BE2C (cell line): ENCODE results near the gene F10.

Experiments
- DNase-seq: peaks from one replicate; pipeline ENCODE4 v3.0.0-alpha.2; 2020
- H3K27me3 ChIP-seq: fragments of 250-450 bp; sonication (Bioruptor Pico); 2 replicates; pipeline ENCODE4 v1.5.1; 2020; ENCODE audit warnings: mild to moderate bottlenecking
- H3K36me3 ChIP-seq: fragments of 250-450 bp; sonication (Bioruptor Pico); 2 replicates; pipeline ENCODE4 v1.5.1; 2020; ENCODE audit warnings: mild to moderate bottlenecking
- H3K4me1 ChIP-seq: fragments of 250-450 bp; sonication (Bioruptor Pico); 2 replicates; pipeline ENCODE4 v1.5.1; 2020
- H3K4me3 ChIP-seq: 2 replicates; pipeline ENCODE4 v1.5.1; 2011; ENCODE audit warnings: low read depth, low read length
- H3K9me3 ChIP-seq: fragments of 250-450 bp; sonication (Bioruptor Pico); 2 replicates; pipeline ENCODE4 v1.5.1; 2020
- TF ChIP-seq, protein P1 (sequence below): IDR thresholded peaks from 2 replicates; pipeline ENCODE4 v1.5.1; 2012; ENCODE audit warnings: mild to moderate bottlenecking, low read depth, low read length

F10 gene

DNA sequence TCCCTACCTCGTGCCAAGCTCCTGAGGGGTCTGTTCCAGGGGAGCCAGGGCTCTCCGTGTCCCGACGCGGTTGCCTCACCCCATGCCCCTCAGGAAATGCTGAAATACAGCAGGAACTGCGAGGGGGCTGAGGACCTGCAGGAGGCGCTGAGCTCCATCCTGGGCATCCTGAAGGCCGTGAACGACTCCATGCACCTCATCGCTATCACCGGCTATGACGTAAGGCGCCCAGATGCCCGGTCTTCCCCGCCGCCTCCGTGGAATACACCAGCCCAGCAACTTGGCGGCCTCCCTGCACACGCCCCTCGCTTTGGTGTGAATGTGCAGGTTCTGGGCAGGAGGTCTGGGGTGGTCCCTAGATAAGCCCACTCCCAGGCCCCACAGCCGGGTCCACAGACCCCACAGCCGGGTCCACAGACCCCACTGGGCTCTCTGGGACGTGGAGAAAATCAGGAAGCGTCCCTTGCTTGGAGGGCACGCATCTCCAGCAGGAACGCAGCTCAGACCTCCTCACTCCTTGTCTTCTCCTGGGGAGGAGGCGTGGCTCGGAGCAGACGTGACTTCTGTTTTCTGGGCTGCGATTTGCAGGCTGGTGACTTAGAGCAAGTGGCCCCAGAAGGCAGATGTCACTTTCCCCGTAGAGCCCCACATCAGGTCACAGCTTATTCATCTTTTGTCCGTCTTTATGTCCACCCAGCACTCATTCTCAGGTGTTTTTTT, 36.4 kb upstream of the F10 start:
- Histone ChIP-seq H3K4me1 (no peaks in the 10 kb centered on the region), H3K36me3 (no peaks in the 10 kb centered on the region), H3K9me3 (no peaks in the 10 kb centered on the region), H3K27me3 (no peaks in the 10 kb centered on the region), H3K4me3 (no peak overlapping the region)
- no peak for DNase-seq
- TF ChIP-seq, protein P1, sequence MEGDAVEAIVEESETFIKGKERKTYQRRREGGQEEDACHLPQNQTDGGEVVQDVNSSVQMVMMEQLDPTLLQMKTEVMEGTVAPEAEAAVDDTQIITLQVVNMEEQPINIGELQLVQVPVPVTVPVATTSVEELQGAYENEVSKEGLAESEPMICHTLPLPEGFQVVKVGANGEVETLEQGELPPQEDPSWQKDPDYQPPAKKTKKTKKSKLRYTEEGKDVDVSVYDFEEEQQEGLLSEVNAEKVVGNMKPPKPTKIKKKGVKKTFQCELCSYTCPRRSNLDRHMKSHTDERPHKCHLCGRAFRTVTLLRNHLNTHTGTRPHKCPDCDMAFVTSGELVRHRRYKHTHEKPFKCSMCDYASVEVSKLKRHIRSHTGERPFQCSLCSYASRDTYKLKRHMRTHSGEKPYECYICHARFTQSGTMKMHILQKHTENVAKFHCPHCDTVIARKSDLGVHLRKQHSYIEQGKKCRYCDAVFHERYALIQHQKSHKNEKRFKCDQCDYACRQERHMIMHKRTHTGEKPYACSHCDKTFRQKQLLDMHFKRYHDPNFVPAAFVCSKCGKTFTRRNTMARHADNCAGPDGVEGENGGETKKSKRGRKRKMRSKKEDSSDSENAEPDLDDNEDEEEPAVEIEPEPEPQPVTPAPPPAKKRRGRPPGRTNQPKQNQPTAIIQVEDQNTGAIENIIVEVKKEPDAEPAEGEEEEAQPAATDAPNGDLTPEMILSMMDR: peak; percentile 26; the same call in 1 of the 2 replicates

DNA sequence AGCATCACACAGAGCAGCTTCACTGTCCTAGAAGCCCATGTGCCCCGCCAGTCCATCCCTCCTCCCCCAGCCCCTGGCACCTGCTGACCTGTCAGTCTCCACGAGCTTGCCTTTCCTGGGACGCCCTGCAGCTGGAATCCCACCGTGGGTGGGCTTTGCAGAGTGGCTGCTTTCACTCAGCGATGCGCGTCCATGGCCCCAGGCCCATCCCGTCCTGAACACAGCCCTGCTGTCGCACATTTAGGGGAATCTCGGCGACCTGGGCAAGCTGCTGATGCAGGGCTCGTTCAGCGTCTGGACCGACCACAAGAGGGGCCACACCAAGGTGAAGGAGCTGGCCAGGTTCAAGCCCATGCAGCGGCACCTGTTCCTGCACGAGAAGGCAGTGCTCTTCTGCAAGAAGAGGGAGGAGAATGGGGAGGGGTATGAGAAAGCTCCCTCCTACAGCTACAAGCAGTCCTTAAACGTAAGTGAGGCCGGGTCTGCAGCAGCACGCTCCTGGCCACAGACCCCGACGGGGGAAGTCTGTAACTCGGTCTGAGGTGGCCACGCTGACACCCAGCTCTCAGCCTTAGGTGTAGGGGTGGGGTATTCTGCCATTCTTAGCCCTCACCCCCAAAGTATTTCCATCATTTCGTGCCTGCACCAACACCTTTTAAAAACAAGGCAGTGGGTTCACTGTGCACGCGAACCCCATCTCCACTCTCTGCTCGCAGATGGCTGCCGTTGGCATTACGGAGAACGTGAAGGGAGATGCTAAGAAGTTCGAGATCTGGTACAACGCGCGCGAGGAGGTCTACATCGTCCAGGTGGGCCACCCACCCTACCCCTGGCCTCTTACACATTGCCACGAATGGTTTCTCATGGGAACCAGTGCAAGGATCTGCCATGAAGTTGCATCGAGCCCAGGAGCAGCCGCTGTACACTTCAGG, 35.3 kb upstream of the F10 start:
- Histone ChIP-seq H3K4me3 (no peak overlapping the region), H3K9me3 (no peaks in the 10 kb centered on the region), H3K4me1 (no peaks in the 10 kb centered on the region), H3K36me3 (no peaks in the 10 kb centered on the region), H3K27me3 (no peaks in the 10 kb centered on the region)
- TF ChIP-seq, protein P1: no peak
- DNase-seq: peak; percentile 1

DNA sequence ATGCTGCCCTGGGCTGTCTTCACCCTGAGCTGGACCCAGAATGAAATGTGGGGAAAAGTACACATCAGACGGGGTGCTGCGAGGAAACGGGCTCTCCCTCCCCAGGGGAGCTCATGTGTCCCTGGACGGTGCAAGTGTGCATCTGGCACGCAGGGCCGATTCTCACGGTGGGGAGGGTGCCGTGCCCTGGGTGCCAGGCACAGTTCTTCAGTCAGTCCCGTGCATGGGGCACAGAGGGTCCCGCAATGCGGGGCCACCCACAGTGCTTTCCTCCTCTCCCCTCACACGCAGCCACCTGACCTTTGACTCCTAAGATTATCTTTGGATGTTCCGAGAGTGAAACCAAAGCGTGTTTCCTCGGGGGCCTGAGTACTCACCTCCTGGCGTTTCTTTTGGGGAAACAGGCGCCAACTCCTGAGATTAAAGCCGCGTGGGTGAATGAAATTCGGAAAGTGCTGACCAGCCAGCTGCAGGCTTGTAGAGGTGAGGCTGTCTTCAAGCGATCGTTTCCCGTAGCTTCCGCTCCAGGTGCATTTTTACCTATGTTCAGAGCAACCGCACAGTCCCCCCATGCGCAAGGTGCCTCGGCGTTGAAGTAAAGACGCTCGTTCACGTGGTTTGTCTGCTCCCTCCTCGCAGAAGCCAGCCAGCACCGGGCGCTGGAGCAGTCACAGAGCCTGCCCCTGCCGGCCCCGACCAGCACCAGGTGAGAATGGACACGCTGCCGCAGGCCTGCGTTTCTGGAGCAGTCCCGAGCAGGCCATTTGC, 34.5 kb upstream of the F10 start:
- no peaks in the 10 kb centered on the region for H3K4me1 ChIP-seq
- no peaks in the 10 kb centered on the region for H3K36me3 ChIP-seq
- no peak overlapping the region for H3K4me3 ChIP-seq
- H3K27me3 ChIP-seq: no peaks in the 10 kb centered on the region
- TF ChIP-seq, protein P1: no peak
- peak; percentile 4 for DNase-seq
- H3K9me3 ChIP-seq: no peaks in the 10 kb centered on the region

DNA sequence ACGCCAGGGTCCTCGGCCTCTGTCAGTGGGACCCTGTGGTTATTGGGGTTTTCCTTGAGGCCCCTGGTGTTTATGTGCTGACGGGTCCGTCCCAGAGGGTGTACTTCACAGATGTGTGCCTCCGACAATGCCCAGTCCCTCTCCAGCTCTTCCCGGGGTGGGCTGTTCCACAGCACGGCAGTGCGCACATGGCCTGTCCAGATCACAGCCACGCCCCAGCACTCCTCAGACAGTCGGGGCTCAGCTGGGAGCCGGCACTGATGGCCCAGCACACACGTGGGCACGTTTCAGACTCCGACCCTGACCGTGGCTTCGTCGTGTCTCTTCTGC, 33.9 kb upstream of the F10 start:
- Histone ChIP-seq H3K4me1 (no peaks in the 10 kb centered on the region), H3K27me3 (no peaks in the 10 kb centered on the region), H3K36me3 (no peaks in the 10 kb centered on the region), H3K9me3 (no peaks in the 10 kb centered on the region), H3K4me3 (no peak overlapping the region)
- peak; percentile 7 for DNase-seq
- TF ChIP-seq, protein P1: no peak

DNA sequence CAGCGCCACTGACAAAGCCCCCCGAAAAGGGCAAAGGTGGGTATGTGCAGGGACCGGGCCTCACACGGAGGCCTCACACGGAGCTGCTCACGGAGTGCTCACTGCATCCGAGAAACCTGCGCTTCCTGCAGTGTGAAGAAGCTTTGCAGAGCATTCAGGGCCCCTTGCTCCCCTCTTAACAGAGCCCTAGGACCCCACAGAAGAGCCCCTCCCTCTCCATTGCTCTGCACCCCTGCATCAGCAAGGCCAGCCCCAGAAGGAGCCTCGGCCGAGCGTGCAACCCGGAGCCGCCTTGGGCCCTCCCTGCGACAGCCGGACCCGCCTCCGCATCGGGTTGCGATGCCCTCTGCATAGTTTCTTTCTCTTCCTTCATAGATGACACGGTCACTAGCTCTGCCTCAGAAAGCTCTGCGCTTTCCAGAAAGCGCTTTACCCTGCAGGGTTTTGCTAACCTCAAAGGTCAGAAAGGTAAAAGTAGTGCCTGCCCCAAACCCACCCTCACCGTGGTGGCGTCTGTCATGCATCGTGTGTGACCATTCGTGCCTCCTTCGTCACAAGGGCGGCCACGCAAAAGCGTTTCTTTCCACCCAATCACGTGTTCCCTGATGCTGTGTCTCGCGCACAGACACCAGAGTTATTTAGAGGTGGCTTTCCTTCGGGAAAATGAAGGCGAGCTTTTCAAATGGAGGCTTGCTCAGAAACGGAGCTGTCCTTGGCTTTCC, 32.7 kb upstream of the F10 start:
- Histone ChIP-seq H3K4me1 (no peaks in the 10 kb centered on the region), H3K36me3 (no peaks in the 10 kb centered on the region), H3K9me3 (no peaks in the 10 kb centered on the region), H3K27me3 (no peaks in the 10 kb centered on the region), H3K4me3 (no peak overlapping the region)
- peak; percentile 4 for DNase-seq
- TF ChIP-seq, protein P1: no peak
